ENCODE measurements around the gene GNPTAB.

- no peak for TF ChIP-seq ZNF549 (CRISPR knock-in tag; IDR thresholded peaks at IDR 0.05)
- no peak for TF ChIP-seq CENPT (CRISPR knock-in tag; IDR thresholded peaks at IDR 0.05; ENCODE audit: low read depth)
- no peak for TF ChIP-seq BHLHE40 (IDR thresholded peaks at IDR 0.05; ENCODE audit: low read length)
- no peak for TF ChIP-seq MAFF (IDR thresholded peaks at IDR 0.05; ENCODE audit: low read depth, low read length)
- no peak for TF ChIP-seq POLR2A (IDR thresholded peaks at IDR 0.05; ENCODE audit: insufficient read depth in 1 of 2, low read depth in 2 of 2, low read length in 2 of 2)
- no peak for TF ChIP-seq RARA (CRISPR knock-in tag; IDR thresholded peaks at IDR 0.05)
- no peak for TF ChIP-seq ZHX1 (CRISPR knock-in tag; IDR thresholded peaks at IDR 0.05; ENCODE audit: low read depth)
Measured at GRCh38 chr12:101698800-101699347, 131.9 kb downstream of the GNPTAB start.
